Measurements from ENCODE around the gene DCLK1. TPM values are rescaled to one million over a fixed set of nuclear protein-coding genes. Genes with fewer than 3 reads are reported as not detected.
"Not testable (repeated sequence)": the region's sequence is repeated elsewhere in the genome, so short reads cannot be mapped to it uniquely, and the experiment has no call there.

DCLK1 gene
- total RNA-seq, 2 experiments from 2014 or later, result not detected

DNA sequence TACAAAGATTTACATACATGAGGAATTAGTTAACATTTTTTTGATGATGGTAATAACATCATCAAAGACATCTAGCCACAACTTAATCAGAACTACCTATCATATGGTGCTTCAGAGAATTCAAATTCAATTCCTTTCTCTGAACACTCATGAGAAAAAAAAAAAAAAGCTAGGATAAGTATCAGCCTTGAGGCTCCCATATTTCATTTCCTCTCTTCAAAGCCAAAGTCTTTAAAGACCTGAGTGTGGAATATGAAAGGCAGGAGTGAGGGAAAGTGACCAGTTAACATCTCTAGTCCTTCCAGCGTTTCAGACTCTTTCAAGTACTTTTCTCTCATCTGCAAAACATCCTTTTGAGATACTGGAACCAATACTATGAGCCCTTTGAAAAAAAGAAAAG, 137.5 kb downstream of the DCLK1 start:
- ChIA-PET POLR2A (no interaction called here), CTCF (no interaction called here)

DNA sequence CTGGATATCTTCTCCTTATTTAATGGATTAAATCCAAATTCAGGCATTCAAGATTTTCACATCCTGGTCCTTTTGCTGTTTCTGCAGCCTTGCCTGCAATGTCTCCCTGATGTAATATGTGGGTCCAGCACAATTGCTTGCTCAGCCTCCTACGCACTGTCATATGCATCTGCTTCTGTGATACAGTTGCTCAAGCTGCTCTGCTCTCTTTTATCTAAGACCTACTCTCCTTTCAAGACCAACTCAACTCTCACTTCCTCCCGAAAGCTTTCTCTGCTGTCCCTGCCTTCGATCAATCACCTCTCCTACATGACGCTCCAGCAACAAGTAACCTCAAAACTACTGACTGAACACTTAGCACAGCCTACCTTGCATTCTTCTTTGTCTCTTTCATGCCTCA, 138.2 kb downstream of the DCLK1 start:
- CTCF ChIA-PET, result no interaction called here

DNA sequence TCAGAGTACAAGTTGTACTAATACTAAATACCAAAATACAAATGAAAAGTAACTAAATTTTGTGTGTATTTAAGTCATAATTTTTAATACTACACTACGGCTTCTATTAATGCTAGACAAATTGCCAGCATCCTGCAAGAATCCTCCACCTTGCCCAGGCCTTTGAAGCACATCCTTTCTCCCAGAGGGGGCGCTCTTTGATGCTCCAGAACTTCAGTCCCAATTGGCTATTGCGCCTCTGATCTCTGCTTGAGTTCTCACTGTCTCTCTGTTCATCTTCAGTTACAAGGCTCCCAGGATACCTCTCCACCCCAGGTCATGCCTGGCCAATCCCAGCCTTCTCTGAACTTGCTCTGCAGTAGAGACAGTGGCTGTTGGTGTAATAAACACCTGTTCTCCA, 141.0 kb downstream of the DCLK1 start:
- POLR2A ChIA-PET, result no interaction called here
- CTCF ChIA-PET, result no interaction called here

More for the DNA sequence above, 138.2 kb downstream of the DCLK1 start:
- POLR2A ChIA-PET, result no interaction called here

DNA sequence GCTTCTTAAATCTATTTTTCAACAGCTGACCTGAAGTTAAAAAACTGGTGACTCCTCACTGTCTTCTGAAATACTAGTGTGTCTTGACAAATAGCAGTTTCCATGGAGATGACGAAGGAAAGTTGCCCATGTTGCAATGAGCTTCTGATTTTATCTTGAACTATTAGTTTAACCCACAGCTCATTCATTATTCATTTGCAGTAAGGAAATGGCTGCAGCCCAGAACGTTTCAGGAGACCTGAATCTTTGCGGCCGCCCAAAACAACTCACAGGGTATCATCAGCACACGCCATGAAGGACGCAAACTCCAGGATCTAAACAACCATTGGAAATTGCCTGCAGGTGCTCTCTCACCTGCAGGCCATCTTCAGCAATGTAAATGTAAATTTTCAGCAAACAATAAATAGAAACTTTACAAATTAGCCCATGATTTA, 142.5 kb downstream of the DCLK1 start:
- CTCF ChIA-PET, result no interaction called here
- POLR2A ChIA-PET, result no interaction called here

DNA sequence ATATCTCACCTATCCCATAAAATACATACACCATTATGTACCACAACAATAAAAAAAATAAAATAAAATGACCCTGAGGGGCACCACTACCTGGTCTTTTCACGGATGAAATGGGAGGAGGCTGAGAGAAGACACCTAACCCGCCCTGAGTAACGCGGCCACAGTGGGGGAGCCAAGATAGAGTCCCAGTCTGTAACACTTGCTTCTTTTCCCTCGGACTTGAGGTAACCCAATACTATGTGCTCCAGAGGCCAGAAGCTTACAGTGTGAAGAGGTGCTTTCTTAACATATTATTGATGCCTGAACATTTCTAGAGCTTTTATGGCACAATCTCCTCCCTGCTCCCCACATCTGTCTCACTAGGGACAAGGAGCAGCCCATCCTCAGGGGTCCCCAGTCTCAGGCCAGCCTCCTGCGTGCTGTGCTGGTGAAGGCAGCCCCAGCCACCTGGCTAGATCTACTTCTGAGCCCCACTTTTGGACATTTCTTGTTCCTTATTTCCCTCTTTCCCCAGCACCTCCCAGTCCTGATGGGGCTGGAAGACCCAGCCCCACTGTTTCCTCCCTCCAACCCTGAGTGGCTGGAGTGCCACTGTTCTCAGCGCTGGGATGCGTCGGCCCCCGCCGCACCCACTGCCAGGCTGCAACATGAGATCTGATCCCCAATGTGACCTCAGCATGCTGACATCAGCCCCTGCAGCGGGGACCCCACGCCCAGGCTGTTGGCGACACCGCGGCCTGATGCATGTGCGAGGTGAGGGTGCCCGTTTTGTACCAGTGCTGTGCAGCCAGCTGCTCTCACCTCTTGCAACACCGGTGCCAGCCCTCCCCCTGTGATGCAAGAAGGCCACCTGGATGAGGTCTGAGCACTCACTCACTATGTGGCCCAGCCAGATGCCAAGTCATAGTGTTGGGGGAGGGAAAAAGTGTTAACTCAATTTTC, 143.3 kb downstream of the DCLK1 start:
- ChIA-PET CTCF (no interaction called here), POLR2A (no interaction called here)

DNA sequence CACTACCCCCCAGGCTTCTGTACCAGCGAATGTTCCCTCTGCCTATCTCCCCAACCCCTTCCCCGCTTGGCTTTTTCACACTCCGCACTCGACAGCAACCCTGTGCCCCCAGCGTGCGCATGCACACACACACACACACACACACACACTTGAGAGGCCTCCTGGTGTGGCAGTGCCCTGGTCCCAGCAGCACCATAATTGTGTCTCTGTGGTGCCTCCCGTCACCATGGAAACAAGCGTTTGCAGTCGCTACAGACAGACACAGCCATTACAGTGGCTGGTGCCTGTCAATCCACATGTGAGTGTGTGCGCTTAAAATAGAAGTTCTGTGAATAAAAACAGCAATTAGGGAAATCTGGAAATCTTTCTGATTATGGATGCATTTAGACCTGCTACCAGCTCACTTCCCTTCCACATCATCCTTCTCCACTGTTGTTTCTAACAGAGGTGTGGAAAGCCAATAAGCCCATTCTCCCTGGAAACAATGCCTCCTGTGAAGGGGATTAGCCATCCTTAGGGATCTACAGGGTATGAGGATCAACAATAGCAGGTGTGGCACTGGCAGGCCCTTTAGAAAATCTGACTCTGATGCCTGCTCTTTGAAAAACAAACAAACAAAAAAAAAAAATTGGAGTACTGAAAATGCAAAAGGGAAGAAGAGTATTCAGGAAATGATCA, 146.3 kb downstream of the DCLK1 start:
- POLR2A ChIA-PET, result no interaction called here

DNA sequence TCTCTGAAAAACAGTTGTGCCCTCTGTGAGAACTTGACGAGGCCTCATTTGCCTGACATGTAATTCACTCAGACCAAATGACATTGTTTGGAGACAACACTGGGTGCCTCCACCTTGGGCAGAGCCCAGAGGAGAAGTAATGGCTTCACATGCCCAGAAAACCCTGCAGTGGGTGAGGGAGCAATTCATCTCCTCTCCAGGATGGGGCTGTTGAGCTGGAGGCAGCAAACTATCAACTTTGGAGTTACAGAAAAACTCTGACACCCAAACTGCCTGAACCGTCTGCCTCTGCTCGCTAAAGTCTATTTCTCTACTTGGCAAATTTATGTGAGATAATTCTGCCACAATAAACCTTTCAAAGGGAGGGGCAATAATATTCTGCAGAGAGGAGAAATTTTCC, 146.9 kb downstream of the DCLK1 start:
- CTCF ChIA-PET, result no interaction called here
- POLR2A ChIA-PET, result no interaction called here

More for the DNA sequence above, 146.3 kb downstream of the DCLK1 start:
- CTCF ChIA-PET, result no interaction called here

DNA sequence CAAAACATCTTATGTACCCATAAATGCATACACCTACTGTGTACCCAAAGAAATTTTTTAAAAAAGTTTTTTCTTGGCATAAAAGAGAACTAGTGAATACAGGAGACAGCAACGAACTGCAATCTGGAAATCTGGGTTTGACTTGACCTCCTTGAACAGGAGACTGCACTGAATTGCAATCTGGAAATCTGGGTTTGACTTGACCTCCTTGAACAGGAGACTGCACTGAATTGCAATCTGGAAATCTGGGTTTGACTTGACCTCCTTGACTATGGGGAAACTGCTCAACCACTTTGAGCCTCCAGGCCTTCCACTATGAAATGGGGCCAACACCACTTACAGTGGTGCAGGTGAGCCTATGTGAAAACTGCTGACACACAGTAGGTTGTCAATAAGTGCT, 147.5 kb downstream of the DCLK1 start:
- CTCF ChIA-PET, POLR2A ChIA-PET: not testable (repeated sequence)

DNA sequence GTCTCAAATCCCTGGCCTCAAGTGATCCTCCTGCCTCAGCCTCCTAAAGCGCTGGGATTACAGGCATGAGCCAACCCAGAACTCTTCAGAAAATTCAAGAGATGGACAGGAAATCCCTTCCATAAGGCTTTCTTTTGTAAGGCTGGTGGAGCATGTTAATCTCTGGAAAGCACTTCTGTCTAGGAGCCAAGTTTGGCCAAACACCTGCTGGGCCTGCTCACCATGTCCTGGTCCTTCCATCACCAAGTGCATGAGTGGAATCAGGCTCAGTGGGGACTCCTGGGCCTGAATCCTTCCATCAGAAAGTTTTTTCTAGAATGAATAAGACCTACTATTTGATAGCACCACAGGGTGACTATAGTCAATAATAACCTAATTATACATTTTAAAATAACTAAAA, 148.0 kb downstream of the DCLK1 start:
- POLR2A ChIA-PET, result no interaction called here
- CTCF ChIA-PET, result no interaction called here

DNA sequence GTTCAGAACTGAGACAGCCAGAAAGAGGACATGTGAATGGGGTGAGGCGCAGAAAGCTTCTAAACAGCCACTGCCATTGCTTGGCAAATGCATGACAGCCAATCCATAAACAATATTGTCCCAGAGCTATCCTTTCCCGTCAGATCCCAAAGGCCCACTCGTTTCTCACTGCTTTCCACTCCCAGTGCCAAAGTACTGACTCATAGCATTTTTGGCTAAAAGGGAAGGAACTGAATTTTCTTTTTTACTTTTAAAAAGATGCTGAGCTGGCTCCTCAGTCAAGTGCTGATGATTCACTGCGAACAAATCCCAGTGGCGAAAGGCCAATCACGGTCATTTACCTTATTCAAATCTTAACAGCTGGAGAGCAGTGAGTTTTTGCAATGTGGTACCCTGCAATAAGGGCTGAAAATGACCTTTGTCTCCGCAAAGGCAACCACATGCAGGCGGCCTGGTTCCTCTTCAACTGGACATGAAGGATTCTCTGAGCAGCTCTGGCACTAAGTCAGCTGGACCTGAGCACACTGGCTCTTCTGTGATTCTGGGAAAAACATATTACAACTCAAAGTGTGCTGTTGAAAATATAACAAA, 151.7 kb downstream of the DCLK1 start:
- ChIA-PET POLR2A (no interaction called here), CTCF (no interaction called here)

DNA sequence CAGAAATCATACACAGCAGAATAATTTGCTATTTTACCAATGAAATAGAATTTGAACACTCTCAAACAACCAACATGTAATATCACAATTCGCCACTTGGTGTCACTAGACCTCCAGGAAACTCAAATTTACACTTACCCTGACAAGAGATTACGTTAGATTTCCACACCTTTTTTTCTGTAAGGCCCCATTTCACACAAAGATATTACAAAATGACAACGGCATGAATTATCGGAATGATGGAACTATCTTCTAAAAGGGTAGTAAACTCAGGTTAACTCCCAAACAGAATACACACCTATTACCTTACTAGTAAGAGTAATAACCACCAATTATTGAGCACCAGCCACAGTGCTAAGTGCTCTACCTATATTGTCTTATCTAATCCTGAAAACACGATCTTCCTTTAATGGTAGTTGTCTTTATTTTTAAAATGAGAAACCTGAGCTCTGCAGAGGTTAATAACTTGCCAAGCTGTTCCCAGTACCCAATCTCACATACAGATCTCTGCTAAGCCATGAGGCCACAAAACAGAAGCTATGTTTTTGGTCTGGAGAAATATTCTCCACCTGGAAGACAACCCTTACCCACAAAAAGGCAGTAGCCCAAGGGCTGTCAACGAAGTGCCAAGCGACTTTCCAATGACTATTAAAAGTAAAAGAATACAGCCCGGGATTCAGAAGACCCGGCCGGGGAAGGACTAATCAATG, 152.4 kb downstream of the DCLK1 start:
- POLR2A ChIA-PET, result no interaction called here
- CTCF ChIA-PET, result no interaction called here

DNA sequence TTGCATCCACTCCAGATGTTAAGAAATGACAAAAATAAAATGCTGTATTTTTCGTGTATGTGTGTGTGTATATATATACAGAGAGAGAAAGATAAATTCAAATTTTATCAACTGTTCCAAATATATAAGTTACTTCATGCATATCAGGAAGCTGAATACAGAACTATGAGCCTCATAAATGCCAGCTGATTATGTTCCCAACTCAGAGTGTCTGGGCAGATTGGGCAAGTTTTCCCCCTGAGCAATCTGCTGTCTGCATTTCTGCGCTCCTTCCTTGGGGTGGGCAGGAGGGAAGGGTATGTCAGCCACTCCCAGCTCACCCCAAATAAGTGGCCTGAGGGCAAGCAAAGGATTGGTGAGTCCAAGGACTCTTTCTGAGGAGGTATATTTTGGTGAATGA, 154.1 kb downstream of the DCLK1 start:
- CTCF ChIA-PET, result no interaction called here

DNA sequence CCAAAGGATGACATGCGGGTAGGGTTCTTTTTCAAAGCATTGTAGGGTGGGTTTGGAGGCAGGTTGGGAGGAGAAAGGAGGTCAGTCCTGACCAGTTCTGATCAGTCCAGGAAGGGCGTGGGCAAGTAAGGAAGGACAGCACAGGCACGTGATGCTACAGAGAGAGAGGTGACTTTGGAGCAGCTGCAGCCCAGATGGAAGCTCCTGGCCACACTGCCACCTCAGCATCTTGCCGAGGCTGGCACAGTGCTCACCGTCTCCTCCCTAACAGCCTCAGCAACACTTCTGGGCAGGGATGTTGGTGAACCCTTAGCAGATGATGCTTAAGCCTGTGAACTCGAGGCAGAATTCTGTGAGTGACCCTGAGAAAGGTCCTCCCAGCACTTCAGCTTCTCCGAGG, 155.1 kb downstream of the DCLK1 start:
- ChIA-PET CTCF (interaction anchor here (0.6 kb wide), 1 partner anchor 10 kb away, joined by 4 read pairs; no protein-coding TSS in a partner anchor), POLR2A (no interaction called here)

More for the DNA sequence above, 154.1 kb downstream of the DCLK1 start:
- POLR2A ChIA-PET, result no interaction called here

DNA sequence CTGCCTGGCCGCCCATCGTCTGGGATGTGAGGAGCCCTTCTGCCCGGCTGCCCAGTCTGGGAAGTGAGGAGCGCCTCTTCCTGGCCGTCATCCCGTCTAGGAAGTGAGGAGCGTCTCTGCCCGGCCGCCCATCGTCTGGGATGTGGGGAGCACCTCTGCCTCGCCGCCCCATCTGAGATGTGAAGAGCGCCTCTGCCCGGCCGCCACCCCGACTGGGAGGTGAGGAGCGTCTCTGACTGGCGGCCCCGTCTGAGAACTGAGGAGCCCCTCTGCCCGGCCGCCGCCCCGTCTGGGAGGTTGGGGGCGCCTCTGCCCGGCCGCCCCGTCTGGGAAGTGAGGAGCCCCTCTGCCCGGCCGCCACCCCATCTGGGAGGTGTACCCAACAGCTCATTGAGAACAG, 164.2 kb downstream of the DCLK1 start:
- CTCF ChIA-PET, POLR2A ChIA-PET: not testable (repeated sequence)

DNA sequence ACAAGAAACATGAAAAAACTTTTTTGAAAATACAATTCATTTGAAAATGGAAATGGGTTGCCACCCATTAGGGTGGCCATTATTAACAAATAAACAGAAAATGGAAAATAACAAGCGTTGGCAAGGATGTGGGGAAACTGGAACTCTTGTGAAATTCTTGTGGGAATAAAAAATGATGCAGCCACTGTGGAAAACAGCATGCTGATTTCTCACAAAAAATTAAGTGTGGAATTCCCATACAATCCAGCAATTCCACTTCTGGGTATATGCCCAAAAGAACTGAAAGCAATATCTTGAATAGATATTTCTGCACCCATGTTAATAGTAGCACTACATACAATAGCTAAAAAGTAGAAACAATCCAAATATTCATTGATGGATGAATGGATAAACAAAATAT, 165.2 kb downstream of the DCLK1 start:
- CTCF ChIA-PET, result no interaction called here
- POLR2A ChIA-PET, result no interaction called here

DNA sequence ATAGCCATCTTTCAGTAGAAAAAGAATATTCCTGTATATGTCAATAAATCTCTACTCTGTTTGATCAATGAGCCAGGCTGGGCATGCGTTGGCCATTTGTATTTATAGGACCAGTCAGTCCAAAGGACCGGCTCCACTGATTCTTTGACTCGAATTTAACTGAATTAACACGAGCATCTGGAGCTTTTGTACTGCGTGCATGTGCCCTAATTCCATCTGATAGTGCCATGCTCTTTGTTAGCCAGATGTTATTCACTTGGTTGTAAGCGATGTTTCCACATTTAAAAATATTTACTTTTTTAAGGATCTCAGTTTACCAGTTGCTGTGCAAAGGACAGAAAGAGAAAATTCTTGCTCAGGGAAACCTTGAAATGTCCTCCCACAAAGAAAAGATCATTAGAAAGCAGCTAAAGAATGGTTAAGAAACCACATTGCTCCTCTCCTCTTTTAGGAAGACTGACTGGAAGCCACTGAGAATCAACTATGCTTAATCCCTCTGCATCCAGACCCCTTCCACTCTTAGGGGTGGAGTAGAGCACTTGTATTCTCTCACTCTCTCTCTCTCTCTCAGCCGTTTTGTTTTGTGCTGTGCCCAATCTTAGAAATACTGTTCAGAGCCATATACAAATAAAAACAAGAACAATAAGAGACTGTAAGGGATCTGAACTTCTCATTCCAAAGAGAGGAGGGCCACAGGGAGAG, 165.8 kb downstream of the DCLK1 start:
- ChIA-PET CTCF (no interaction called here), POLR2A (no interaction called here)

DNA sequence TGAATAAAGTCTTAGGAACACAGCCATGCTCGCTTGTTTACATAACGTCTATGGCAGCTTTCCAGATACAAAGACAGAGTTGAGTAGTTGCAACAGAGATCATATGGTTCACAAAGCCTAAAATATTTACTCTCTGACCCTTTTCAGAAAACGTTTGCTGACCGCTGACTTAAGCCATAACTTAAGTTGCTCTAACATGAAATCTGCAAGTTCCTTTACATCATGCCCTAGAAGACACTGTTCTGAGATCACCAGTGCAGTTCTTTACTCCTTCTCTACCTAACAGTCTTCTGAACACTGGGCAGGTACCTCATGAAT, 166.4 kb downstream of the DCLK1 start:
- CTCF ChIA-PET, result no interaction called here
- POLR2A ChIA-PET, result no interaction called here

DNA sequence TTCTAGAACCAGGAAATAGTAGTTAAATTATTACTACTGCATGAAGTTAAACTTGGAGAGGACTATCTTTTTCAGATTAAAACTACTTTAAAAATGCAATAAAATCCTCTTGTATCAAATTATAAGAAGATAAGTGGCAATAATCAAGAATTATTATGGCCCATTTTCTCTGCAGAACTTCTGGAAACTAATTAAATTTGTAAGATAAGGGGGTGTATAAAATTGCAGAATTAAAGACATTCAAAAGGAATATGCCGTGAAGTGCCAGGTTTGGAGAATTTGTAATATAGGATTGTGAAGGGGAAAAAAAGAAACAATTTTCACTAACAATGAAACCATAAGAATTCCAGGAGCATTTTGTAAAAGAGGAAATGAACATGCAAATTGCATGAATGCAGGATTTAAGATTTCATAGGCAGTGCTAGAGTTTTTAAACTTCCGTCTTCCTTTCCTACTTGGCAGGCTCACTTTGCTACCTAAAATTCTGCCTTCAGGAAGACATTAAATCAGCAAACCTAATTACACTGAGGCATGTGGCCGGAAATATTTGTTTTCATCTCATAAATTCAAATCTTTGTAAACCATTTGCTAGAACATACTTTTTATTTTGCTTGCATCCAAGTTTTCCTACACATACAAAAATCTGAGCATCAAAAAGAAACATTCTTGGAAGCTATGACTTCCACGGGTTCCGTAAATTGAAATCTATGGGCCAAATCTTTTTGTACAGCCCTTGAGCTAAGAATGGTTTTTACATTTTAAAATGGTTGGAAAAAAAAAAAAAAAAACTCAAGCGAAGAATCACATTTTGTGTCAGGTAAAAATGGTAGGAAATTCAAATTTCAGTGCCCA, 166.9 kb downstream of the DCLK1 start:
- CTCF ChIA-PET, result no interaction called here
- POLR2A ChIA-PET, result no interaction called here

DNA sequence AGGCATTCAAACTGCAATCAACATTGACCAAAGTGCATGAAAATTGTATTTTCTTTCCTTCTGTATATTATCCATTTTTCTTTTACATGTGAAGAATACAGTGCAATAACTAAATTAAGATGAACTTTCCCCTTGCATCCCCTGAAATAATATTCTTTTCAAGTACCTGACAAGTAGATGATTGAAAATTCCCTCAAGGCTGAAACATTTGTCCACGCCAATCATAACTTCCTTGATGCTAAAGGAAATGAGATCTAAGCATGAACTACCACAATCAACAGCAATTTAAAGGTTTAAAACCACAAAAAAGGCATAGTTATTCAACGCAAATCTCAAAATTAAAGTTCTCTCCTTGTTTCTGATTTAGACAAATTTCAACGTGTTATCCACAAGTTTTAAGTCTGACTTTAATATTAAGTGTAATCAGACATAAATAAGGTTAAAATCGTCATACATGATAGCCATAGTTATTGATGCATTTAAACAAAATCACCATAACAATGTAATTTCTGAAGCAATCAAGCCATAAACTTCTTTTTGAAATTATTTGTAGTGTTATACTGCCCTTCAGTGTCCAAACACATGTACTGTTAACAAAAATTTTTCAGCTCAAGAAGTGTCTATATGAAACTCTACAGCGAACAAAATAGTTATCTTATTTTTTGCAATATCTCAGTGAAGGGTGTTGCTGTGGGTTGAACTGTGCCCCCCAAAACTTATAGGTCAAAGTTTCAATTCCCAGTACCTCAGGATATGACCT, 169.5 kb downstream of the DCLK1 start:
- ChIA-PET POLR2A (no interaction called here), CTCF (no interaction called here)
